ENCODE results near the gene IRF2BP1.
"Not testable (repeated sequence)": the region's sequence is repeated elsewhere in the genome, so short reads cannot be mapped to it uniquely, and the experiment has no call there.

Gene IRF2BP1

DNA sequence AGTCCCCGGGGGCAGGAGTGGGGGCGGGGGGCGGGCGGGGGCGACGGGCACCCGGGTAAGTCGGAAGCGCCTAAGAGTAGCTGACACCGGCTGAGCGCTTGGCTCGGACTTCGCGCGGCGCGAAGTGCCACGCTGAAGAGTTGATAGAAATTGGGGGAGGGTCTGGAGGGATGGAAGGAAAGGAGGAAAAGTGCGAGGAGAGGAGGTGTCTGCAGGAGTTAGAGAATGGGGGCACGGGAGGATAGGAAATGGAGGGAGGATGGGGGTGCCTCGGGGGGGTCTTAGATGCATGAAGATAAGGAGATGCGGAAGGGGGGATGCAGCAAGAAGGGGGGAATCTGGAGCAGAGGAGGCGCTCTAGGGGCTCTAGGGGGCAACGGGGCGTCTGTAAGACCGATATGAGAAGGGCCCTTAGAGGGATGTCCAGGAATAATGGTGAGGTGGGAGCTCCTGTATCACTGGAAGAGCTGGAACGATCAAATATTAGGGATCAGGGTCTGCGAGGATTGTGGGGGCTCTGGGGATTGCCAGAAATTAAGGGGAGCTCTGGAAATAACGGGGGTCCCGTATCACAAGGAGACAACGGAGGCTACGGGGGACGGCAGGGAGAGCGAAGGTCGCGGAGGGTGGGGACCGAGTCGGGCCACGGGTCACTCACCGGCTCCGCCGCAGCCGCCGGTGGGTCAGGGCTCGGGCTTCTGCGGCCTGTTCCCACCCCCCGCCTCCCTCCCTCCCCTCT lies 16.1 kb upstream of the IRF2BP1 start, which contains the start of gene MYPOP:
MYPOP (minus strand) TSS at position 702 of the 739 bp plus-strand sequence. CDS start 840 bp downstream, outside the sequence.
- DNase-seq, result no peak

DNA sequence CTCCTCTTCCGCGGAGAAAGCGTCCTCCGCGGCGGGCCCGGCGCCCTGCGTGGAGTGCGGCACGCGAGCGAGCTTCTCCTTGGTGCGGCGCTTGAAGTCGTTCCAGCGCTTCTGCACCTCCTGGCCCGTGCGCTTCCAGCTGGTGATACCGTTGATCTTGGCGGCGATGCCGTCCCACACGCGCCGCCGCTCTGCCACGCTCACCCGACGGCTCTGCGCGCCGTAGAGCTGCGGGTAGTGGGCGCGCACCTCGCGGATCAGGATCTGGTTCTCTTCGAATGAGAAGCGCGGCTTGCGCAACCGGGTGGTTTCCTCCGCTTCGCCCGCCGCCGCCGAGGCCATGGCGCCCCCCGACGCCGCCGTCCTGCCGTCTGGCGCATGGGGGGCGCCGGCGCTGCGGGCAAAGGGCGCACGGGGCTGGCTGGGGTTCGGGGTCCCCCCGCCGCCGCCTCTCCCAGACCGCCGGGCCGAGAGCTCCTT lies 15.5 kb upstream of the IRF2BP1 start:
- peak; percentile 69 for DNase-seq

DNA sequence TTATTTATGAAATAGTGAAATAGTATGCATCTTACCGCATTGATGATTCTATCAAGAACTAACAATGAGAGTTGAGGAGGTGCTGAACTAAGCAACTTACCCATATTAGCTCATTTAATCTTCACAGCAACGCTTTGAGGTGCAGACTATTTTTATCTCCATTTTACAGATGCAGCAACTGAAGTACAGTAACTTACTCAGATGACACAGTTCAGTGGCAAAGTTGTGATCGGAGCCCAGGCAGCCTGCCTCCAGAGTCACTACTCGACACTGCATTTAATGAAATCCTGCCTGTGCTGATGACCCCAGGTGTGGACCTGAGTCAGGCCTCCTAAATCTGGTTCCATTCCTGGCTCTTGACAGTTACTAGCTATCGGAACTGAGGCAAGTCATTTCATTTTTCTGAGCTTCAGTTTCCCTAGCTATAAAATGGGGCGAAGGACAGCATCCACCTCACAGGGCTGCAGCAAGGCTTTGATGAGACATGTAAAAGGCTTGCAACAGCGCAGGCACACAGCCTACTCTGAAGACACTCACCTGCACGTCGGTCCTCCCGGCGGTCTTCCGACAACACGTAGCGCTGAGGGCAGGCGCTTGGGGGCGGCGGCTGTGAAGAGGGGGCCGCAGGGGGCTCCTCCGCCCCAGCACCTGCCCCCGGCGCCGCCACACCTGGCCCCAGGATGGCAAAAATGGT lies 14.9 kb upstream of the IRF2BP1 start:
- no peak for DNase-seq

DNA sequence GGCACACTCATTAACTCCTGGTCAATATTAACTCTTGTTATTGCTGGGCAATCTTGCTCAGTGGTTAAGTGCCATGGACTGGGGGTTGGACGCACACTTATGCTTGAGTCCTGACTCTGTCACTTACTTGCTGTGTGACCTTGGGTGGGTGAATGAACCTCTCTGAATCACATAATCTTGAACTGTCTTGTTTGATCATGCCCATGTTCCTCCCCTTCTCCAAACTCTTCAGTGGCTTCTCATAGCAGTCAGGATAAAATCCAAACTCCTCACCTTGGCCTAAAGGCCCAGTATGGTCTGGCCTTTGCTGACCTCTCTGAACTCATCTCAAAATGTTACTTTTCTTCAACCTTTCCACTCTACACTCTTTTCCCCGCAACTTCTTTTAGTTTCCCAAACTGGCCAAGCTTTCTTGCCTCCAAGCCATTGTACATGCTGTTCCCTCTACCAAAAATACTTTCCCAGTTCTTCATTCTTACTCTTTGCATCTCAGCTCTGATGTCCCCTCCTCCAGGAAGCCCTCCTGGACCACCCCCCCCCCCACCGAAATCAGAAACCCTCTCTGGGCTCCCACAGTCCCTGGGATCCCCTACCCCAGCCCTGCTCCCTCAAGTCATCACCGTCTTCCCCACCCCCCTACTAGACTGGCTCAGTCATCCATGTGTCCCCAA lies 14.1 kb upstream of the IRF2BP1 start:
- DNase-seq, result no peak

DNA sequence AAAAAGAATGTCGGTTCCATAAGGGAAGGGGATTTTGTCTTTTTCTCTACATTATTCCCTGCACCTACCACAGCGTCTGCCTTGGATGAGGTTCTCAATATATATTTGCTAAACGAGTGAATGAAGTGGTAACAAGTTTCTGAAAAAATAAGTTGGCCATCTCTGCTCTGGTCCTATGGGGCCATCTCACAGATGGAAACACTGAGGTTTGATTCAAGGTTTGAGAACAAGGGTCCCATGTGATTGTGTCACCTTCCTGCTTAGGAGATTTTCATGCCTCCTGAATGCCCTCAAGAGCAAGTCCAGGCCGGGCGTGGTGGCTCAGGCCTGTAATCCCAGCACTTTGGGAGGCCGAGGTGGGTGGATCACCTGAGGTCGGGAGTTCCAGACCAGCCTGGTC lies 13.3 kb upstream of the IRF2BP1 start:
- no peak for DNase-seq

DNA sequence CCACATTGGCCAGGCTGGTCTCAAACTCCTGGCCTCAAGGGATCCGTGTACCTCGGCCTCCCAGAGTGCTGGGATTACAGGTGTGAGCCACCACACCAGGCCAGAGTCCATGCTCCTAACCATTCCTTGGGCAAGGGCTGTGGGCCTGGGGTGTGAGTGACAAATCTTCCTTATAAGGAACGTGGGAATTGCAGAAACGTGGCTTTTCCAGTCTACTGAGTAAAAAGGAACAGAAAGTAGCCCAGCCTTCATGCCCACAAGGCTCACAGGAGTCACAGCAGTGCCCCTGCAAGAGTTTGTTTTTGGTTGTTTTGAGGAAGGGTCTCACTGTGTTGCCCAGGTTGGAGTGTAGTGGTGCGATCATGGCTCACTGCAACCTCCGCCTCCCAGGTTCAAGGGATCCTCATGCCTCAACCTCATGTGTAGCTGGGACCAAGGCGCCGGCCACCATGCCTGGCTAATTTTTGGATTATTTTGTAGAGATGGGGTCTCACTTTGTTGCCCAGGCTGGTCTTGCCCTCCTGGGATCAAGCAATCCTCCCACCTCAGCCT lies 11.4 kb upstream of the IRF2BP1 start:
- DNase-seq, result peak; percentile 74

DNA sequence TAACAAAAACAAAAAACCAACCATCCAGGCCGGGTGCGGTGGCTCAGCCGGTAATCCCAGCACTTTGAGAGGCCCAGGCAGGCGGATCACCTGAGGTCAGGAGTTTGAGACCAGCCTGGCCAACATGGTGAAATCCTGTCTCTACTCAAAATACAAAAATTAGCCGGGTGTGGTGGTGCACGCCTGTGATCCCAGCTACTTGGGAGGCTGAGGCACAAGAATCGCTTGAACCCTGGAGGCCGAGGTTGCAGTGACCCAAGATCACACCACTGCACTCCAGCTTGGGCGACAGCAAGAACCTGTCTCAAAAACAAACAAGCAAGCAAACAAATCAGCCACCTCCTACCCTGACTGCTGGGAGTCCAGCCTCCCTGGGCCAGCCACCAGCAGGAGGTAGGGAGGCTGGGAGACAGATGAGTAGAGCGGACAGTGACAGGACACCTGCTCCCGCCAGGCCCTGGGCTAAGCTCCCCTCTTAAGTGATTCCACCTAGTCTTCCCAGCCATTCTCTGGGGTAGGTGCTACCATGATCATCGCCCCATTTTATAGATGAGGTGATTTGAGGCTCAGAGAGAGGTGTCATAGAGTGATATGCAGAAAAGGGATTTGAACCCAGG lies 10.2 kb upstream of the IRF2BP1 start:
- not testable (repeated sequence) for DNase-seq

DNA sequence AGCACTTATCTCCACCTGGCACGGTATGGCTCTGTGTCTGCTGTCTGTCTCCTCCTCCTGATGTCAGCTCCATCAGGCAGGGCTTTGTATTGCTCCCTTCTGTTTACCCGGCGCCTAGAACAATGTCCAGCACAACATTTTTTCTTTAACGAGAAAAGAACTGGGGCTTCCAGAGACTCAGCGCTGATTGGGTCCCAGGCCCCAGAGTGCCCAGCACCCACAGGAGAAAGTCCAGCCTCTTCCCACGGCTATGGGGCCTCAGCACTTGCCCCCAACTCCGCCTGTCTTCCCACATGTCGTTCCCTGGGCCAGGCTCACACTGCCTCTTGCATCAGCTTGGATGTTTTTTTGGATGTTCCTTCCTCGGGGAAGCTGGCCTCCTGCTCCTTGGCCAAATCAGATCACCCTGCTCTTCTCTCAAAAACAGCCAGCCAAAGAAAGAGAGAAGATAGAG lies 9.6 kb upstream of the IRF2BP1 start:
- DNase-seq, result no peak

DNA sequence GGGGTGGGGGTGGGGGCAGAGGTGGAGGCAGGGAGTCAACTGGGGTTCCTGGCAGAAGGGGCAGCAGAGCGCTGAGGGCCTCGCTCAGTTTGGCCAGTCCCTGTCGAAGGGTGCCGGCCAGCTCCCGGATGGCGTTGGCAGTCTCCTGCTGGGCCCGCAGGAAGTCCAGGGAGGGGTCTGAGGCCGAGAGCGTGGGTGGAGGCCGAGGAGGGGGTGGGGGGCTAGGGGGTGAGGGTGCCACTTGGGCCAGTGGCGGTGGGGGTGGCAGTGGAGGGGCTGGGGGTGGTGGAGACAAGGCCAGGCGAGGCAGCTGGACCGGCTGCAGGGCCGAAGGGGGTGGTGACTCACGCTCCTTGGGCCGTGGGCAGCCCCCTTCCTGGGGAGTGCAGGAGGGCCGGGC lies 4.9 kb upstream of the IRF2BP1 start:
- no peak for DNase-seq

DNA sequence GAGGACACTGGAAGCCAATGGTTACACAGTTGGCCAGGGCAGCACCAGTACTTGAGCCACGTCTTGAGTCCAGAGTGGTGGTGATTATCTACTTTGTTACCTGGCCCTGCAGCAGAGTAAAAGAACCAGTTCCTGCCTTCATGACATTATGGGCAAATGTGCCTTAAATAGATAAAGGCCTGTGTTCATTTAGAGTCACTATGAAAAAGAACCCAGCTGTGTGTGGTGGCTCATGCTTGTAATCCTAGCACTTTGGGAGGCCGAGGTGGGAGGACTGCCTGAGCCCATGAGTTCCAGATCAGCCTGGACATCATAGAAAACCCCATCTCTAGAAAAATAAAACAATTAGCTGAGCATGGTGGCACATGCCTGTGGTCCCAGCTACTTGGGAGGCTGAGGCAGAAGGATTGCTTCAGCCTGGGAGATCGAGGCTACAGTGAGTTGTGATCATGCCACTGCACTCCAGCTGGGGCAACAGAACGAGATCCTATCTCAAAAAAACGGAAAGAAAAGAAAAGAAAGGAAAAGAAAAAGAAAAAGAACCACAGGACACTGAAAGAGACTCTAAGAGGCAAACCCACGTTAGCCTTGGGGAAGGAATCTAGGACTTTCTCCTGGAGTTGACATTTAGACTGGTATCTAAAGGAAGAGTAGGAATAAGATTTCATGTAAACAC lies 3.4 kb upstream of the IRF2BP1 start:
- DNase-seq, result no peak

DNA sequence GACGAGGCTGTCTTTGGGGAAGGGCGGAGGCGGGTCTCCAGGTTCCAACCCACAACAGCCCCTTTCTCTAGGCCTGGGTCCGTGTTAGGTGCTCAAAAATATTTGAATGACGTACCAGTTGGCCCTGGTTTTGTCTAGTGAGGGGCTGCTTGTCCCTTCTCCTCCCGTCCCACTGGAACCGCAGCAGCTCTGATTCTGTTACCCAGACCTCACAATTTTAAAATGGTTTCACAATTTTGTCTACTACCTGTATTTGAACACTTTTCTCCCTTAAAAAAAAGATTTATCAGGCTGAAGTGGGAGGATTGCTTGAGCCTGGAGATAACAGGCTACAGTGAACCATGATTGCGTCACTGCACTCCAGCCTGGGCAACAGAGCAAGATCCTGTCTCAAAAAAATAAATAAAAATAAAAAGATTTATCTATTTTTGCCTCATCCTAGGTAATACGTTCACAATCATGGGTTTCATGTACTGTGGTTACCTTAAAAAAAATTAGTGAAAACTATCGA lies 1.3 kb upstream of the IRF2BP1 start:
- DNase-seq, result no peak

DNA sequence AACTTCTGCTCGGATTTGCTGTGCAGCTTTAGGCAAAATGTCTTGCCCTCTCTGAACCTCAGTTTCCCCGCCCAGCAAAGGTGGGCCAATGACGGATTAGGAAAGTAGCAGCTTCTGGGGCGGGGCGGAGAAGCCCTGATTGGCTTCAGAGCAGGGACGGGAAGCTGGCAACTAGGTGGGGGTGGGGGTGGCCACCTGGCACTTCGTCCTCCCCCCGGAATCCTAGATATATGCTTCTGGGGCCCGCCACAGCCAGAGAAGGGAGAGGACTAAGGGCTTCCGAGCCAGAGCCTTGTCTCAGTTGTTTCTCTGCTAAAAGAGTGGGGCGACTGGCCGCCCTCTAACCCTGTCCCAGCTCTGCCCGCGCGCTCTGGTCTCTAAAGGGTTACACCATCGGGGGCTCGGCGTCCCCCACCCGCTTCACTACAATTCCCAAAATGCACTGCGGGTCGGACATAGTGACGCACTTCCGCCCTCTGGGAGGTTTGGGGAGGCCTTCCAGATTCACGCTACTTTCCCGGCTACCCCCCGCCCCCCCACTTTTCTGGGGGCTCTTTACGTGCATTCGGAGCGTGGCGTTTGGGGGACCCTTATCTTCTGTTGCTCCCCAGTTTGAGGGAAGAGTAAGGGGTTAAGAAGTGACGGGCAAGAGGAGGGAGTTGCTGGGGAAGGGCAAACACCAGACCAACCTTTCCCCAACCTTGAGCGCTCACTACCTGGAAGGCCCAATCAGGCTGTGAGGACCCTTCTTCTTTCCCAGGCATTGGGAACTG lies 672 bp upstream of the IRF2BP1 start:
- peak; percentile 94 for DNase-seq

DNA sequence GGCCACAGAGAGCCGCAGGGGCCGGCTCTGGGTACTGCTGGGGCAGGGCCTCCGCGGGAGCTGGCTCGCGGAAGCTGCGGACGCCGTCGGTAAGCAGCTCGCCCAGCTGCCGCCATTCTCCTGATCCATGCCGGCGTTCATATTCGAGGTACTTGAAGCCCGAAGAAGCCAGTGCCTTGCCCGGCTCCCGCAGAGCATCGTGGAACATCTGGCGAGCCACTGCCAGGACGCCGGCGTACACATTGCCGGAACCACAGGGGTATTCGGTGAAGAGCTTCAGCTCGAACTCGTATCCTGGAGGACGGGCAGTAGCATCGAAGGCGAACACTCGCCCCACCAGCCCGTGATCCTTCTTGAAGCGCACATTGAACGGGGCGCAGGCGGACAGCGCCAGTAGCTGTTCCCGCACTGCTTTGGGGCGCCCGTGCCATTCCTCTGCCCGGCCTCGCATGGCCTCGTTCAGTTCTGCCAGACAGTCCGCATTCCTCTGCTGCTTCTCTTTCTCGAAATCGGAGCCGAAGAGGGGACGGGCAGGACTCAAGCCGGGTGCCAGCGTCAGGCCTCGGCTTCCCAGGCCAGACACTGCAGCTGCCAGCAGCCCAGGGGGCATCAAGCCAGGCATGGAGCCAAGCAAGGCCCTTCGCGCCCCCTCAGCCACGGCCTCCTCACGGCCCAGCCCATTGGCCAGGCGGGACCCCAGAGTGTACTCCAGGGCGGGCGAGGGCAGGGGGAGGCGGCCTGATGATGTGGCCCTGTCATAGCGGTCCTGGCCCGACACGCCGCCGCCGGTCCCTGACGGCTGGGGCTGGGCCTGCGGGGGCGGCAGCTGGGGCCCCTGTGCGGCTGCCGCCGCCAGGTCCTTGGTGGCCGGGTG lies 1.0 kb downstream of the IRF2BP1 start:
- no peak for DNase-seq

DNA sequence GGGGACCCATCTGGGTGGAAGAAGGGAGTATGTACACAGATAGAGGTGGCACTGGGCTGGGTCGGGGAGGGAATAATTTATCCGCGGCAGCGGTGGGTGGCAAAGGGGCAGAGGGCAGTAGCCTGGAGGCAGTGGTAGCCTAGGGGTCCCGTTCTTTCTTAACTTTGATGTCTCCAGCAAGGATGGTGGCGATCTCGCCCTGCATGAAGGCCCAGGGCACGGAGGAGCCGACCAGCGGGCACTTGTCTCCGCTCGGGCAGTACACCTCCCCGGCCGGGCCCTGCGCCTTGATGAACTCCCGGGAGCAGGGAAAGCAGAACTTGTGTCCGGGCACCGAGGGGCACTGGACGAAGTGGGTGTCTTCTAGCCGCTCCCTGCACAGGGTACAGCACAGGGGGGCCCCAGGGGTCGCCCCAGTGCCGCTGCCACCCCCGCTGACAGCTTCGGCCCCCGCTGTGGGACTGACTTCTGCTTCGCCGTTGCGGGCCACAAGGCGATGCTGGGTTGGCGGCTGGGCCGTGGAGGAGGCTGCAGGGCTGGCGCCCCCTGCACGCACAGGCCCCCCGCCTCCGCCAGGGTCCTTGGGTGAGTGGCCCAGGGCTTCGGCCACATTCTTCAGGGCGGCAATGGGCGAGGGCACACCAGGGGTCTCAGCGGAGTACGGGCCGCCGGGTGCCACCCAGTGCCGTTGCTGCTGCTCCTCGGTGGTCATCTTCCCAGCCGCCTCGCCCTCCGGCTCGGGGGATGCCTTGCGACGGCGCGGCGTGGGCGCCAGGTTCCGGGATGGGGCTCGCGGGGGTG lies 1.9 kb downstream of the IRF2BP1 start:
- DNase-seq, result no peak

DNA sequence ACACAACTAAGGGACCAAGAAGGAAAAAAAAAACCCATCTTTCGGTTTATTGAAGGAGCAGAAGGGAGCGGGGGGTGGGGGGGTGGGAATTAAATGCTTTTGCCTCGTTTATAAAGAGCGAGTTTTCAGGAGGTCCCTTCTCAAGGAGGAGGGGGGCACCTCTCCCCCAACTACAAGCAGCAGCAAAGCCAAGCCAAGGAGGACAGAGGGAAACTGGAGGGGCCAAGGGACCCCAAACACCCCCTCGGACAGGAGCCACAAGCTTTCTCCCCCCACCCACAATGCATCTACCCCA lies 2.4 kb downstream of the IRF2BP1 start:
- DNase-seq, result no peak

DNA sequence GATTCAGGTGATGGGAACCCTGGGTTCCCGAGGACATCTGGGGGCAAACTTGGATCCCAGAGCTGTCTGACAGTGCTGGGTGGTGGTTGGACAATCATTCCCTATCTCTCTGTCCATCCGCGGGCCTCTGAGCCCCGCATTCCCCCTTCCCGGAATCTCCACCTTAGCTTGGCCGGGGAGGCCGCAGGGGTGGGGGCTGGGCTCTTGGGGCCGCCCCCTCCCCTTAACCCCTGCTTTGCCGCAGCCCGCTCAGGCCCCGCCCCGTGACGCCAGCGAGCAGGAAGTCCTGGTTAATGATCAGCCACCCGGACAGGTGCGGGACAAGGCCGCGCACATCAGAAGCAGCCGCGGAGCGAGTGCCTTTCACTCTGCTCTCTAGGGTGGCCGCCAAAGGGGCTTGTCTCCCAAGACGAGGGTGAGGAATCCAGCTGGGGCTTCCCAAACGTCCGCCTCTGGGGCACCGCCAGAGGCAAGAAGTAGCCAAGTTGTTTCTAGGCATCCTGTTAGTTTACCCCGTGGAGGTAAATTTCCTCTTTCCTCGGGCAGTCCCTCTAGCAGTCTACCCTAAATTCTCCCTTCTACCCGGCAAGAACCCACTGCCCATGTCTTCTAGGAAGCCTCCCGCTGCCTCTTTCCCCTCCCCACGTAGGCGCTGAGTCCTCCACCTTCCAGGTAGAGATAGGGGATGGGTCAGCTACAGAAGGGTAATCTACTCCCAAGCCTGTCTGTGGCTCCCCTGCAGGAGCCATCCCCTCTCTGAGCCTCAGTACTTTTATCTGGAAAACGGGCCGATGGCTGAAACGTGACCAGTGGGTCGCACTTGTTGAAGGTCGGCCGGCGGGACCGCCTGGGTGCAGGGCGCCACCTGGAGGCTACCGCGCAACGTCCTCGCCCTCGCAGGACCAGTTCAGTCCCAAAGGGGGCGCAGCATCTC lies 3.0 kb downstream of the IRF2BP1 start:
- peak; percentile 91 for DNase-seq

DNA sequence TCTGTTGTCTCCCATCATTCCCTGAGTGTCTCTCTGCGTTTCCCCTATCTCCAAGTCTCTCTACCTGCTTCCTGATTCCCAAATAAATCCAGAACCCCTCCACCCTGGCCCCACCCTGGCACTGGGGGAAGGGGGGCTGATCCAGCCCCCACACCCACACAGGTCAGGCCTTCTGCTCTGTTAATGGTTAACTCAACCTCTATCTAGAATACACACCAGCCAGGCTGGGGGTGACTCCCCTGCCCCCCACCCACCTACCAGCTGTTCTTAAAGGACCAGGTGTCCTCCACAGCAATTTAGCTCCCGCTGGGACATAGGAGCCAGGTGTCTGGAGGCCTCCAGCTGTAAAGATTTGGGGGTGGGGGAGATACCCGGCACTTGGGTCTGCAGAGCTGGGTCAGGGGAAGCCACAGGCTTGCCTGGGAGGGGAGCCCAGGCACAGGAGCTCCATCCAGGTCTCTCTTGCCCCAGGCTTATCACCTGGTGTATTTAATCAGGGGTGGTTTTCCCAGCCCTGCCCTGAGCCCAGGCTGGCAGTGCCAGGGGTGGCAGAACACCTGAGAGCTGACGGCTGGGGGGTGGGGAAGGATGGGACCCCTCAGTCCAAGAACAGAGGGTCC lies 3.9 kb downstream of the IRF2BP1 start:
- no peak for DNase-seq

Data from suppressor macrophage treated with lipopolysaccharide for 4 hours (primary cell).